ENCODE results near the gene LOX. TPM values are rescaled to one million over a fixed set of nuclear protein-coding genes. Genes with fewer than 3 reads are reported as not detected.

The LOX gene
- total RNA-seq, 1 experiment from 2014 or later, result 0.79 TPM

- H4K91ac ChIP-seq (ENCODE audit: insufficient read length, low read depth, low read length), result no peak overlapping the region
- no peak overlapping the region for H3K9ac ChIP-seq (ENCODE audit: extremely low read depth, insufficient read length, low read length)
- Mint-ChIP-seq H3K4me1 (no peaks in the 10 kb centered on the region), H3K27me3 (ENCODE audit: low read depth) (no peaks in the 10 kb centered on the region), H3K36me3 (ENCODE audit: insufficient read depth in 1 of 3, low read depth in 3 of 3) (peaks cover 4 to 19% (median 6%) of the 10 kb centered on the region in 3 experiments; a peak in 5 of 7 replicates), H3K9me3 (no peaks in the 10 kb centered on the region; a peak in 1 of 5 replicates), H3K27ac (no peak overlapping the region; a peak in 1 of 7 replicates), H3K4me3 (no peak overlapping the region)
- H4K5ac ChIP-seq (ENCODE audit: insufficient read length, low read depth, low read length), result no peak overlapping the region
- no peak overlapping the region for H2BK15ac ChIP-seq (ENCODE audit: low read depth, low read length)
- no peak overlapping the region for H2BK12ac ChIP-seq (ENCODE audit: insufficient read length, low read depth, low read length)
- H3K56ac ChIP-seq (ENCODE audit: insufficient read length, low read depth, low read length), result no peak overlapping the region
- DNase-seq, result no peak
- H3K23ac ChIP-seq (ENCODE audit: insufficient read length, low read depth, low read length), result no peak overlapping the region
- H4K8ac ChIP-seq (replicated peaks; ENCODE audit: insufficient read length, low read depth, low read length), result no peak overlapping the region
- H3K9me3 ChIP-seq (ENCODE audit: control insufficient read depth, low read depth, low read length), result no peaks in the 10 kb centered on the region
- H3T11ph ChIP-seq (ENCODE audit: low read length), result no peak overlapping the region
- no peaks in the 10 kb centered on the region for H3K4me1 ChIP-seq (ENCODE audit: insufficient read depth, low read length)
- no peaks in the 10 kb centered on the region for H4K20me1 ChIP-seq (ENCODE audit: control insufficient read depth, insufficient read depth, insufficient read length)
- H3K18ac ChIP-seq (ENCODE audit: insufficient read length, low read depth, low read length), result no peak overlapping the region
- no peaks in the 10 kb centered on the region for H3K23me2 ChIP-seq (ENCODE audit: insufficient read length, low read depth, low read length, poor library complexity, severe bottlenecking)
- H3K4me2 ChIP-seq (ENCODE audit: insufficient read depth, insufficient read length, low read length), result no peak overlapping the region
- no peak overlapping the region for H3K4ac ChIP-seq (ENCODE audit: low read depth, low read length)
- no peak overlapping the region for H2AFZ ChIP-seq (ENCODE audit: low read length)
- no peak overlapping the region for H2BK120ac ChIP-seq (ENCODE audit: low read depth, low read length, poor library complexity, severe bottlenecking)
- H3K79me1 ChIP-seq (ENCODE audit: insufficient read depth, low read depth, low read length, poor library complexity, severe bottlenecking), result no peaks in the 10 kb centered on the region
- no peaks in the 10 kb centered on the region for H3K79me2 ChIP-seq (ENCODE audit: insufficient read depth, low read length)
- H3K14ac ChIP-seq (ENCODE audit: insufficient read depth, low read length), result no peak overlapping the region
- peak; percentile 30; the same call in 1 of the 3 replicates for TF ChIP-seq CTCF (conservative IDR thresholded peaks at IDR 0.05)
- no peak overlapping the region for H2BK20ac ChIP-seq (ENCODE audit: low read depth, low read length, poor library complexity, severe bottlenecking)
- H2BK5ac ChIP-seq (ENCODE audit: insufficient read length, low read length), result no peak overlapping the region
- no peaks in the 10 kb centered on the region for H3K27me3 ChIP-seq (ENCODE audit: insufficient read depth, low read length)
- no peak overlapping the region for H3K27ac ChIP-seq (ENCODE audit: insufficient read length, low read depth, low read length)
- H2AK5ac ChIP-seq (ENCODE audit: insufficient read length, low read length), result no peak overlapping the region
Observed at GRCh38 chr5:122030251-122030650, 47.8 kb downstream of the LOX start.
